Coronary artery (tissue), 2 donors: ENCODE data around the gene FRMD8.
A peak's percentile ranks its signal among the peaks of the same experiment; 100 is the strongest.

Experiments used
- DNase-seq: peaks from one replicate; pipeline ENCODE4 v3.0.0-alpha.2; 2017; ENCODE audit warnings: low spot score
- H3K27ac ChIP-seq, 2 donors: fragments of 200-600 bp; sonication (generic); one replicate each; pipeline ENCODE4 v1.5.1; 2016 to 2019
- H3K4me3 ChIP-seq: fragments of 200-600 bp; sonication (generic); 2 replicates; pipeline ENCODE4 v1.5.1; 2016; ENCODE audit warnings: mild to moderate bottlenecking, moderate library complexity
- TF ChIP-seq, protein P1 (sequence below): fragments of 200-600 bp; sonication (generic); IDR thresholded peaks from one replicate; pipeline ENCODE4 v1.5.1; 2019; ENCODE audit warnings: antibody characterized with exemption

FRMD8 gene

DNA sequence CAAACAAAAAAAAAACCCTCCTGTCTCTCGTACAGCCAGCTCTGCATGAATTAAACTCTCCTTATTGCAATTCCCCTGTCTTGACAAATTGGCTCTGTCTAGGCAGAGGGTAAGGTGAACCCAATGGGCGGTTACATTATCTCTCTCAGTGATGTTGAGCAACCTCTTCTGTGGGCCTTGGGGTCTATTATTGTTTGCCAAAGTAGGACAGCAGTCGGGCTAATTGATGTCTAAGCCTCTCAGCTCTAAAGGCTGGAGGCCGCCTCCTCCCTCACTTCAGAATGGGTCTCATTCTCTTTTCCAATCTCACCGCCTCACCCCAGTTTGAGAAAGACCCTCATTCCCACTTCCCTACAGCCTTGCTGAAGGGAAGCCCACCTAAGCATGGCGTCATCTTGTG lies 2.7 kb upstream of the FRMD8 start:
- H3K27ac ChIP-seq: peak overlapping the region; percentile 97 to 99
- DNase-seq: no peak
- TF ChIP-seq, protein P1, sequence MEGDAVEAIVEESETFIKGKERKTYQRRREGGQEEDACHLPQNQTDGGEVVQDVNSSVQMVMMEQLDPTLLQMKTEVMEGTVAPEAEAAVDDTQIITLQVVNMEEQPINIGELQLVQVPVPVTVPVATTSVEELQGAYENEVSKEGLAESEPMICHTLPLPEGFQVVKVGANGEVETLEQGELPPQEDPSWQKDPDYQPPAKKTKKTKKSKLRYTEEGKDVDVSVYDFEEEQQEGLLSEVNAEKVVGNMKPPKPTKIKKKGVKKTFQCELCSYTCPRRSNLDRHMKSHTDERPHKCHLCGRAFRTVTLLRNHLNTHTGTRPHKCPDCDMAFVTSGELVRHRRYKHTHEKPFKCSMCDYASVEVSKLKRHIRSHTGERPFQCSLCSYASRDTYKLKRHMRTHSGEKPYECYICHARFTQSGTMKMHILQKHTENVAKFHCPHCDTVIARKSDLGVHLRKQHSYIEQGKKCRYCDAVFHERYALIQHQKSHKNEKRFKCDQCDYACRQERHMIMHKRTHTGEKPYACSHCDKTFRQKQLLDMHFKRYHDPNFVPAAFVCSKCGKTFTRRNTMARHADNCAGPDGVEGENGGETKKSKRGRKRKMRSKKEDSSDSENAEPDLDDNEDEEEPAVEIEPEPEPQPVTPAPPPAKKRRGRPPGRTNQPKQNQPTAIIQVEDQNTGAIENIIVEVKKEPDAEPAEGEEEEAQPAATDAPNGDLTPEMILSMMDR: no peak
- no peak overlapping the region for H3K4me3 ChIP-seq

DNA sequence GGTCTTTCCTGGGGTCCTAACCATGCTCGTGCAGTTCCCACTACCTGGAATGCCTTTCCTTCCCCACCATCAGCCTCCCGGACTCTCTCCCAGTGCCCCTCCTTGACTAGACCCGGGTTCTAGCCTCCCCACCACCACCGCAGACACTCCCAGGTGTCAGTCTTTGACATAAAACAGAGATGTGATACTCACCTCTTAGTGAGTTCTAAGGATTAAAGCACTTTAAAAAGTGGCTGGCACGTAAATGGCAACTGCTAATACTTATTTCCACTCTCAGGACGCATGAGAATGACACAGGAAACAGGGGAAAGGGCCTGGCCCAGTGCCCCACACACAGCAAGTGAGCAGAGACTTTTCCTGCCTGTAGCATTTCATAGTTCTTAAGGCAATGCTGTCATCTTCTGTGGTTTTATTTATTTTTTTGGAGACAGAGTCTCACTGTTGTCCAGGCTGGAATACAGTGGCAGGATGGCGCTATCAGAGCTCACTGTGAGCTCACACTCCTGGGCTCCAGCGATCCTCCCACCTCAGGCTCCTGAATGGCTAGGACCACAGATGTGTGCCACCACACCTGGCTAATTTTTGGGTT lies 2.0 kb upstream of the FRMD8 start:
- TF ChIP-seq, protein P1: no peak
- no peak overlapping the region for H3K4me3 ChIP-seq
- DNase-seq: no peak
- peak overlapping the region; percentile 97 to 99 for H3K27ac ChIP-seq

DNA sequence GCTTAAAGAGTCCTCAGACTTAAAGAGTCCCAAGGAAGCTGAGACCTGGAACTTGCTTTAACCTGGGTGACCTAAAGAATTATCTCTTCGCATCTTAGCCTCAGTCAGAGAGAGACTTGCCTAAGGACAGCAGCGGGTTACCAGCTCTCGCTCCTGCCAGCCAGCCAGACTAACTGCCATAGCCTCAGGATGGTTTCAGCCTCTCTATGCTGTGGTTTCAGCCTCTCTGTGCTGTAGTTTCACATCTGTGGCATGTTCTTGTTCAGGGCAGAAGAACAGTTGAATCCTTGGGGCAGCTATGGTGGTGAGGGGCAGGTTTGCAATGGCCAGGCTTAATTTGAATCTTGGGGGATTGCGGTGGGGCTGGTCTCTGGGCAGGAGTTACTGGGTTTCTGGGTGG lies 2.3 kb downstream of the FRMD8 start:
- TF ChIP-seq, protein P1: no peak
- DNase-seq: no peak
- Histone ChIP-seq H3K4me3 (peak overlapping the region; percentile 62), H3K27ac (peak overlapping the region in 1 of 2 donors; percentile 81)

DNA sequence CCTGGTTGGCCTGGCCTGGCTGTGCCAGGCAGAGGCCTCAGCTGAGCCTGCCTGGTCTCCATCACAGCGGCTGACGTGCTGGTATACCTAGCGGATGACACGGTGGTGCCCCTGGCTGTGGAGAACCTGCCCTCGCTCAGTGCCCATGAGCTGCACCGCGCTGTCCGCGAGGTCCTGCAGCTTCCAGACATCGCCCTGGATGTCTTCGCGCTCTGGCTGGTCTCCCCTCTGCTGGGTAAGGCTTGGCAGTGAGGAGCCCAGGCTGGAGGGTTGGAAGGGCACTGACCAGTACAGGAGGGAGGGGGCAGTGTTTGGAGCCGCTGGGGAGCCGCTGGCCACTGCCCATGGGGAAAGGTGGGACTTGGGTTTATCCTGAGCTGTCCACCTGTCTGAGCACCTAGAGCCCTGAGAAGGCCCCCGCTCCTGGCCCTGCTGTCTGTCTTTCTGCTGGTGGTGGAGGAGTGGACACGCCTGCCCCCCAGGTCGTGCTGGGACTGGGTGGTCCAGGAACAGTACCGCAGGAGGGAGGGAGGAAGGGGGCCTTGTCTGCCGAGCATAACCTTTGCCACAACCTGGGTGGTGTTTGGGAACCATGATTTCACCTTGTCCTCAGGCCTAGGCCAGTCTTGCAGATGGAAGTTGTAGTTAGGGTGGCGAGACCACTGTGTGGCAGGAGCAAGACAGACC lies 3.0 kb downstream of the FRMD8 start:
- H3K27ac ChIP-seq: peak overlapping the region in 1 of 2 donors; percentile 81
- DNase-seq: no peak
- TF ChIP-seq, protein P1: no peak
- peak overlapping the region; percentile 62 for H3K4me3 ChIP-seq

DNA sequence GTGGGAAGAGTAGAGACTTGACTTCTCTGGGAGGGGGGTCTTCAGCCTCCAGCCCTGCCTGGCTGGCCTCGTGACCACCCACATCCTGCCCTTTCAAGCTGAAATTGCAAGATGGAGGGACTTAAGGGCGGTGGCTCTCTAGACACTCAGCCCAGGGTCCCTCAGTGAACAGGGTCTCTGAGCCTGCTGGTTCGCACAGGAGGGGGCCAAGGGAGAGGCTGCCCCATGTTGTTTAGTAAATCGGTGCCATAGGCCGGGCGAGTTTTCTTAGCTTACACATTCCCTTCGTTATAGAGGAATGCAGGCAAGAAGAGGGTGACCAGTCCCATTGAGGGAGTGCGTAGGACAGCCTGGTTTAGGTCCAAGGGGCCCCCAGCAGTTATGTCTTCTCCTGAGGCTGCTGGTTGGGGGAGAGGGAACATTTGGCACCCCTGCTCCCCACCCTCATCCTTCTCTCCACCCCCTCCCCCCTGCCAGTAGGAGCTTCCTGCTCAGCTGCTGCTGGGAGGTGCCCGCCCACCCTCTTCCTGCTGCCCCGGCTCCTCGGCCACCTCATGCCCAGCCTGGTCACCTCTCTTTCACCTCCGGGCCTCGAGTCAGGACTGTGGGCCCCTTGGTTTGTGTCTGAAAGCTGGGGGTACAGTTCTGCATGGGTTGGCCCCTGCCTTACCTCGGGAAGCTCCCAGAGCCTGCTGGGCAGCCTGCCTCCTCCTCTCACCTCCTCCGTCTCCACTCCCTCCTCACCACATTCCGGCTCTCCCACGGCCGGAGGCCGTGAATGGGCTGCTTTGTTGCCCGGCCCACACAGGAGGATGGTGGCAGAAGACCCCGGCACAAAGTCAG lies 3.9 kb downstream of the FRMD8 start:
- Histone ChIP-seq H3K4me3 (peak overlapping the region; percentile 62), H3K27ac (peak overlapping the region; percentile 4 to 81)
- TF ChIP-seq, protein P1: no peak
- no peak for DNase-seq

DNA sequence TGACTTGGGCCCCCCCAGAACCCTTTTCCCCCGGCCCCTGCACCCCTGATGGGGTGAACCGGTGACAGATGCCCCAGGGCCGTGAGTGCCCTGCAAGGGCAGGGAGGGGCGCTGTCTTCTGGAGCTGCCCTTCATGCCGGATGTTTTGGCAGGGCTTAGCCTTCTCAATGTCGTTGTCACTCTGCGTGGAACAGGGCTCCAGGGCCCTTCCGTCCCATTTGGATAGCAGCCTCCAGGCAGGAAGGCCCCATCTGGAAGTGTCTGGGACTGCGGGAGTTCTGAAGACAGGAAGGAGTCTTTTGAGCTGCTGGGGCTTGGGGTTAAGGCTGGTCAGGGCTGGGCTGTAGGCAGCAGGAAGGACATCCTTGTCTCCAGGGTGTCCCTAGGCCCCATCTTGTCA lies 4.6 kb downstream of the FRMD8 start:
- TF ChIP-seq, protein P1: no peak
- peak overlapping the region; percentile 62 for H3K4me3 ChIP-seq
- H3K27ac ChIP-seq: peak overlapping the region; percentile 4 to 81
- DNase-seq: no peak
